Activated T-cell treated with anti-CD3 and anti-CD28 coated beads, Interleukin-2, amount 50 U/mL, for 4 hours (primary cell): ENCODE results near the gene ZFYVE27. TPM values are rescaled to one million over a fixed set of nuclear protein-coding genes. Genes with fewer than 3 reads are reported as not detected.

Experiments
- ATAC-seq, 2 donors: fragments of 200-7000 bp; cut with Tn5 transposase; one replicate each; pipeline ENCODE4 v1.10.0; 2021
- DNase-seq: peaks from one replicate; pipeline ENCODE4 v3.0.0-alpha.2; 2020
- H3K27me3 Mint-ChIP-seq: one replicate; pipeline ENCODE4 v1.8.0; 2021; ENCODE audit warnings: low read depth, mixed read lengths
- H3K36me3 Mint-ChIP-seq: one replicate; pipeline ENCODE4 v1.8.0; 2022; ENCODE audit warnings: mixed read lengths; ENCODE audit not compliant: insufficient read depth
- H3K4me1 Mint-ChIP-seq: one replicate; pipeline ENCODE4 v1.8.0; 2021; ENCODE audit warnings: low read depth, mixed read lengths
- H3K4me3 Mint-ChIP-seq: one replicate; pipeline ENCODE4 v1.8.0; 2021; ENCODE audit warnings: mild to moderate bottlenecking, moderate library complexity, mixed read lengths
- H3K9me3 Mint-ChIP-seq: one replicate; pipeline ENCODE4 v1.8.0; 2021; ENCODE audit warnings: mixed read lengths
- total RNA-seq, 3 donors: library from RNA; stranded (reverse); gene quantifications; one replicate each; pipeline ENCODE4 v1.2.1, GENCODE V29; 2021

ZFYVE27 gene
- total RNA-seq, 3 donors from 2014 or later, result 27.1 to 27.6 (median 27.1) TPM

DNA sequence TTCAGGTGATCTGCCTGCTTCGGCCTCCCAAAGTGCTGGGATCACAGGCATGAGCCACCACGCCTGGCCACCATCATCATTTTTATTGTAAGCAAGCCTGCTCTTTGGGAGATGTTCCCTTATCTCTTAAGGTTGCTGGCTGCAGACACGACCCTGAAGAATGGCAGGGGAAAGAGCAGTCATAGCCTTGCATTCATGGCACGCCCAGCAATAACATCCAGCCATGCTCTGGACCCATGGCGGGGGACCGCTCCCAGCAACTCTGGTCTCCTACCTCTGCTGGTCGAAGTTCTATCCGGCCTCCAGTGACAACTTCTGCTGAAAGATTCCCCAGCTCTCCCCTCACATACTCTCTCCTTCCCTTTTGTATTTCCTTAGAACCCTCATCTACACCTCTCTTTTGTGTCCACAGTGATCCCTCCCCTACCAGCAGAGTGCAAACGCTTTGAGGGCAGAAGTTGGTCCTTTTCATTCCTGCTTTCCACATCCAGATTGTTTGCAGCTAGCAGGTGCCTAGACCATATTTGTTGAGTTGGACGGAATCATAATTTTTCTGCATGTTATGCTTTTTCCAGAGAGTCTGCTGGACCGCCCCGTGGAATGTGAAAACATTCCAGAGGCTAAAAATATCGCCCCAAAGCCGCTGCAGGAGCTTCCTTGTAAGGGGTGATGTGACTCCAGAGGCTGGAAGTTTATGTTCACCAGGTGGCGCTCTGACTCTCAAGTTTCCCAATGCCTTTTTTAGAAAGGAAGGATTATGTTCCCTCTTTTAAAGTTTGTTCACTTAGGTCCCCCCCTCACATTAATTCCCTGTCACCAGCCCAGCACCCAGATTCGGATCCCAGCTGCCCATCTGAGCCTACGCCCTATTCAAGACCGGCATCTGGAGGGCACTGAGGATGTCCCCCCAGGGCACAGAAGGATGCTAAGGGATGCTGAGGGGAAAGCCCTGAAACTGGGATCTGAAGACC lies 27.7 kb upstream of the ZFYVE27 start:
- no peak overlapping the region for H3K4me3 Mint-ChIP-seq

DNA sequence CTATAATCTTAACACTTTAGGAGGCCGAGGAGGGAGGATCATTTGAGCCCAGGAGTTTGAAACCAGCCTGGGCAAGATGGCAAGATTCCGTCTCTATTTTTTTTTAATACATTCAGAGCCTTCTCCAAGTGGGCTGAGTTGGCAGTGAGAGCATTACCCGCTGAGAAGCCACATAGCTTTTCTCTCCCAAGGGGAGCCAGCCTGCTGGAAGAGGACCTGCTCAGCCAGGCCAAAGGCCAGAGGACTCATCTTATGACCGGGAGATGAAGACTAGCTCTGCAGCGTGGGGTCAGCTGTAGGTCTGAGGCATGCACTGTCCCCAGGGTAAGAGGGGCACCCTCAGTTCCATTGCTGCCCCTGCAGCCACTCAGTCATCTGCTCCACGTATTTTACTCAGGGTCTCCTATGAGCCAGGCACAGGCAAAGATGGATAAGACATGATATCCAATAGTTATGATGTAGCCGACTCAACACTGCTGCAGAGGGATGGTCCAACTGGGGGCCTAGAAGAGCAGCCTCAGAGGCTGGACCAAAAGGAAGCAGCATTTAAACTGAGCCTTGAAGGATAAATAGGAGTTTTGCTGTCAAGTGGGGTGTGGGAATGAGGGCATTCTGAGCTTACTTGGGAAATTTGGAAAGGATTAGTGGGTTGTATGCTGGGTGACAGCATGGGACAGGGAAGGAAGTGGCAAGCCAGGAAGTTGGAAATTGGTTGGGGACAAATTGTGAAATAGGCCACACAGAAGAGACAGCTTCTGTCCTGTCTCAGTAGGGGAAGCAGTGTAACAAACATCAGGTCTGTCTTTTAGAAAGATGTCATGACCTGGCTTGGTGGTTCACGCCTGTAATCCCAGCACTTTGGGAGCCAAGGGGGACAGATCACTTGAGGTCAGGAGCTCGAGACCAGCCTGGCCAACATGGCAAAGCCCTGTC lies 25.0 kb upstream of the ZFYVE27 start:
- peak overlapping the region; percentile 57 for H3K4me3 Mint-ChIP-seq

More for the DNA sequence above, 27.7 kb upstream of the ZFYVE27 start:
- Mint-ChIP-seq H3K9me3 (no peaks in the 10 kb centered on the region), H3K27me3 (peaks cover 24% of the 10 kb centered on the region), H3K36me3 (no peaks in the 10 kb centered on the region), H3K4me1 (peaks cover 9% of the 10 kb centered on the region)
- no peak for ATAC-seq
- DNase-seq, result peak; percentile 24

DNA sequence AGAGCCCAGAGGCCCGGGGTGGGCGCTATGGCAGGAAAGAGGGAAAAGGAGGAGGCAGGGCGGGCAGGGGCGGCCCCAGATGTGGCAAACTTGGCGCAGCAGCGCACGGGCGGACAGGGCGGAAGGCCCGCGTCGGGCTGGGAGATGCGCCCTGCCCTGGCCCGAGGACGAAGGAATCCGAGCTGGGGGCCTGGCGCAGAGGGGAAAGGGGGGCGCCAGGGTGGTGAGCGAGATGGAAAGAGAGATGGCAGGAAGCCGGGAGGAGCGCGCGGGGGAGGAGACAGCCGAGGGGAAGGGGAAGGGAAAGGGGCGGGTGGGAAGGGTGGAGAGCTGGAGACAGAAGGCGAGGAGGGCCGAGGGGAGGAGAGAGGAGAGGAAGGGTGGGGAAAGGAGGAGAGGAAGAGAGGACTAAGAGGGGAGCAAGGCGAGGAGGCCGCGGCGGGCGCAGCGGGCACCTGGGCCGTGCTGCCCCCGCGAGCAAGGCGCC lies 23.5 kb upstream of the ZFYVE27 start, which contains the start of gene MARVELD1:
Gene MARVELD1 (plus strand): TSS at position 392 of the 487 bp plus-strand sequence. CDS start 147 bp downstream, outside the sequence.
- Mint-ChIP-seq H3K9me3 (no peaks in the 10 kb centered on the region), H3K4me3 (peak within 1 kb of the TSS; percentile 94), H3K36me3 (no peaks in the 10 kb centered on the region), H3K4me1 (peaks cover 9% of the 10 kb centered on the region), H3K27me3 (peaks cover 23% of the 10 kb centered on the region)
- ATAC-seq (peak in 1 of 2 donors; percentile 4), DNase-seq (no peak)

More for the DNA sequence above, 25.0 kb upstream of the ZFYVE27 start:
- peaks cover 9% of the 10 kb centered on the region for H3K4me1 Mint-ChIP-seq
- H3K9me3 Mint-ChIP-seq, result no peaks in the 10 kb centered on the region
- H3K36me3 Mint-ChIP-seq, result no peaks in the 10 kb centered on the region
- DNase-seq, result no peak
- no peak for ATAC-seq
- H3K27me3 Mint-ChIP-seq, result peaks cover 24% of the 10 kb centered on the region

DNA sequence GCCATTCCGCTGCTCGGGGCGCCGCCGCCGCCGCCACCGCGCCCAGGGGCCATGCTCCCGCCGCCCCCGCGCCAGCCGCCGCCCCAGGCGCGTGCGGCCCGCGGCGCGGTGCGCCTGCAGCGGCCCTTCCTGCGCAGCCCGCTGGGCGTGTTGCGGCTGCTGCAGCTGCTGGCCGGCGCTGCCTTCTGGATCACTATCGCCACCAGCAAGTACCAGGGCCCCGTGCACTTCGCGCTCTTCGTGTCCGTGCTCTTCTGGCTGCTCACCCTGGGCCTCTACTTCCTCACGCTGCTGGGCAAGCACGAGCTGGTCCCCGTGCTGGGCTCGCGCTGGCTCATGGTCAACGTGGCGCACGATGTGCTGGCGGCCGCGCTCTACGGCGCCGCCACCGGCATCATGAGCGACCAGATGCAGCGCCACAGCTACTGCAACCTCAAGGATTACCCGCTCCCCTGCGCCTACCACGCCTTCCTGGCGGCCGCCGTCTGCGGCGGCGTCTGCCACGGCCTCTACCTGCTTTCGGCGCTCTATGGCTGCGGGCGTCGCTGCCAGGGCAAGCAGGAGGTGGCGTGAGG lies 23.0 kb upstream of the ZFYVE27 start:
- no peaks in the 10 kb centered on the region for H3K9me3 Mint-ChIP-seq
- H3K36me3 Mint-ChIP-seq, result no peaks in the 10 kb centered on the region
- ATAC-seq (peak; percentile 78 to 87), DNase-seq (peak; percentile 37)
- peaks cover 20% of the 10 kb centered on the region for H3K27me3 Mint-ChIP-seq
- peaks cover 9% of the 10 kb centered on the region for H3K4me1 Mint-ChIP-seq
- H3K4me3 Mint-ChIP-seq, result peak overlapping the region; percentile 94

DNA sequence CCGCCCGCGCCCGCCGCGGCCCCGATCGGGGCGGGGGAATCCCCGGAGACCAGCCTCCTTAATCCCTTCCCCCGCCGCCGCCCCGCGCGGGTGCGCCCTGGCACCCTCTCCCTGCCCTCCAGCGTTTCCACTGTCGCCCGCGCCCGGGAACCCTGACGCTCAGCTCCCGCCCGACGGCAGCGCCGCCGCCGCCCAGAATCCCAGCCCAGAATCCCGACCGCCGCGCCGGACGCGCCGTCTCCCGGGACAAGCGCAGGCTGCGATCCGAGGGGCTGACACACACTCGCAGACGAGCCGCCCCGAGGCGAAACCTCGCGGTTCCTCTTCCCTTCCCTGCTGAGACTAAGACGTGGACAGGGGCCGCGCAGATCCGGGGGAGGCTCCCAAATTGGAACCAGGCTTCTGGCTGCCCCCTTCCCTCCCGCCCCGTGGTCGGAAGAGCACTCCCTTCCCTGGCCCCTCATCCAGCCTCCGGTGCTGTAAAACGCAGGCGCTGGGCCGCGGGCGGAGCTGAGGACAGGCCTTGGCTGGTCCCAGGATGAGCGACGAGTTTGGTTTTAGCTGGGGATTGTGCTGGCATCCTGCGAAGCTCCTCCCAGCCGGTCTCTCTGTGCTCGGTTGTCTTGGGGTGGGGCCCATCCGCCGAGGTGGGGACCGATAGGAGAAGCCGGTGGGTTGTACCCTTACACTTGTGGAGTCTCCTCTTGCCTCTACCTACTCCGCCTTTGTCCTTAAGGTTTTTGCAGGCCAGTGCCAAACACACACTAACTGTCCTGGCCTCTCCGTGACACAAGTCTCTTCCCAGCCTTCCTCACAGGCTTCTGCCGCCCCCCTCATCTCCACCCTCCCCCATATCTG lies 22.3 kb upstream of the ZFYVE27 start:
- peak overlapping the region; percentile 94 for H3K4me3 Mint-ChIP-seq
- ATAC-seq (peak; percentile 42 to 45), DNase-seq (no peak)
- peaks cover 9% of the 10 kb centered on the region for H3K4me1 Mint-ChIP-seq
- H3K27me3 Mint-ChIP-seq, result peaks cover 12% of the 10 kb centered on the region
- no peaks in the 10 kb centered on the region for H3K36me3 Mint-ChIP-seq
- no peaks in the 10 kb centered on the region for H3K9me3 Mint-ChIP-seq

DNA sequence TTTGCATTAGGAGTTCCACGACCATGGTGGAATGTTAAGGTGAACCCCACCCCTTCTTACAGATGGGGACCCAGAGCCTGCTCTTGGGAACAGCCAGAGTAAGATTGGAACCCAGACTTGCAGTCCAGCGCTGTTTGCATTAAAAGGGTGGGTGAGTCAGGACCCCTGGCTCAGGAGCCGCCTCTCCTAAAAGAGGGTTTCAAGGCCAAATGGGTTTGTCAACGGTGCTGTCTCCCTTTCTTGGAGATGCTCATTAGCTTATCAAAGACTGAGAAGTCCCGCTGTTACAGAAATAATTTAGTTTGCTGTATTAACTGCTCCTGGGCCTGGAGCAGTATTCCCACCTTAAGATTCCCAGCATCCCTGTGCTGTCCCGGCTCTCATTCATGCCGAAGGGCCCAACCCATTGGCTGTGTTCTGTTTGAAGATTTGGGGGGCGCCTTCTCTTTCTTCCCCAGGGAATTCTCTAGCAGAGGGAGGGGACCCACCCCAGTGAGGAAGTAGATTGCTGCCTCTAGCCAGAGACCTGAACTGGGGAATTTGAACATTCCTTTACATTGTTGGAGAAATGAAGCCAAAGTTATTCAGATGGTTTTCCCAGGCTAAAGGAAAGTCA lies 21.6 kb upstream of the ZFYVE27 start:
- Mint-ChIP-seq H3K9me3 (no peaks in the 10 kb centered on the region), H3K4me1 (peaks cover 9% of the 10 kb centered on the region), H3K4me3 (peak overlapping the region; percentile 94), H3K36me3 (no peaks in the 10 kb centered on the region), H3K27me3 (peaks cover 10% of the 10 kb centered on the region)
- DNase-seq (no peak), ATAC-seq (no peak)

DNA sequence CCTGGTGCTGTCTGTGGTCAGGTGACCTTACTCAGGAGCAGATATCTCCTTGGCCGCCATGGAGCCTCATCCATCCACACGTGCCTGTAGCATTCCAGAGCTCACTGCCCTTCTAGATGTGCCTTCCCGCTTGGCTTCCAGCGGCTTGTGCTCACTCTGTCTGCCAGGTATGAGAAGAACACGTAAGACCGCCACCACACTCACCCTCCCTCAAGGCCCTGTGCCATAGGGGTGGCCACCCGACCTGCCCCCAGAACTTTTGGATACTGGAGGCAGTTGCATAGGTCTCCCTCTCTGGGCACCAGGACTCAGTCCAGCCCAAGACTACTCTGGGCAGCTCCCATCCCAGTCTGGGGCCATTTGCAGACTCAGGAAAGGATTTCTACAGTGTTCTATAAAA lies 19.3 kb upstream of the ZFYVE27 start:
- ATAC-seq (no peak), DNase-seq (no peak)
- H3K27me3 Mint-ChIP-seq, result peaks cover 4% of the 10 kb centered on the region
- H3K4me1 Mint-ChIP-seq, result peaks cover 6% of the 10 kb centered on the region
- H3K36me3 Mint-ChIP-seq, result no peaks in the 10 kb centered on the region
- no peaks in the 10 kb centered on the region for H3K9me3 Mint-ChIP-seq
- H3K4me3 Mint-ChIP-seq, result no peak overlapping the region

DNA sequence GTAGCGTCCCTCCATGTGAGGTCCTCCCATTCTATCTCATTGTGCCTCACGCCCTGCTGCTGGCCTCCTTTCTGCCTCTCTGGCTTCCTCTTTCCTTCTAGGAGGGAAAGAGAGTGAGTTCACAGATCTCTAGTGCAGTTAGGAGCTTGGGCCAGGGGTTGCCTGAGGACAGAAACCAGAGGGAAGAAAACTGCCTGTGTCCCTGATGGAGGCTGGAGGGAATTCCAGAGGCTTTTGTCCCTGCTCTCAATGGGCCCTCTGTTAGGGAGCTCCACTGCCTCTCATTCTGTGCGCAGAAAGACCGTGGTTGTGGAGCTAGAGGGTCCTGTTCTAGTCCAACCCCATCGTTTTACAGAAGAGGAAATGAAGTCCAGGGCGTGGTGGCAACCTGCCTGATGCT lies 18.8 kb upstream of the ZFYVE27 start:
- no peaks in the 10 kb centered on the region for H3K27me3 Mint-ChIP-seq
- H3K4me3 Mint-ChIP-seq, result no peak overlapping the region
- H3K36me3 Mint-ChIP-seq, result no peaks in the 10 kb centered on the region
- H3K4me1 Mint-ChIP-seq, result peaks cover 3% of the 10 kb centered on the region
- no peaks in the 10 kb centered on the region for H3K9me3 Mint-ChIP-seq
- ATAC-seq, result no peak
- no peak for DNase-seq

DNA sequence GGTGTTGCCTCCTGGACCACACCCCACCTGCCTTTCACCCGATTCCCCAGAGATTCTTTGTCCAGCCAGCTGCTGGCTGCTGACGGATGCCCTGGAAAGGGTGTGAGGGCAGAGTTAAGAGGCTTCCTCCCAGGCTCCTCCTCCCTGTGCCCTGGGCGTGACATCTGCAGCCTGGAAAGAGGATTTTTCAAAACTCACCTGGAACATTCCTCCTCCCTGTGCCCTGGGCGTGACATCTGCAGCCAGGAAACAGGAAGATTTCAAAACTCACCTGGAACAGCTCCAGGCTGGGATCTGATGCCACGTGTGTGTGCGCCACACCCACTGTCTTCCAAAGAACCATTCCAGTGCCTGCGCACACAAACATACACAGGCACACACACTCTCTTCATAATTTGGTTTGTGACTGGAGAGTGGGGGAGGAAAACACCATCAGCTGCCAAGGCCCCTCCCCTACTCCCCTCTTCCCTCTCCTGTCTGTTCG lies 18.2 kb upstream of the ZFYVE27 start:
- Mint-ChIP-seq H3K9me3 (no peaks in the 10 kb centered on the region), H3K36me3 (no peaks in the 10 kb centered on the region), H3K4me1 (peaks cover 3% of the 10 kb centered on the region), H3K27me3 (no peaks in the 10 kb centered on the region), H3K4me3 (no peak overlapping the region)
- ATAC-seq (no peak), DNase-seq (no peak)

DNA sequence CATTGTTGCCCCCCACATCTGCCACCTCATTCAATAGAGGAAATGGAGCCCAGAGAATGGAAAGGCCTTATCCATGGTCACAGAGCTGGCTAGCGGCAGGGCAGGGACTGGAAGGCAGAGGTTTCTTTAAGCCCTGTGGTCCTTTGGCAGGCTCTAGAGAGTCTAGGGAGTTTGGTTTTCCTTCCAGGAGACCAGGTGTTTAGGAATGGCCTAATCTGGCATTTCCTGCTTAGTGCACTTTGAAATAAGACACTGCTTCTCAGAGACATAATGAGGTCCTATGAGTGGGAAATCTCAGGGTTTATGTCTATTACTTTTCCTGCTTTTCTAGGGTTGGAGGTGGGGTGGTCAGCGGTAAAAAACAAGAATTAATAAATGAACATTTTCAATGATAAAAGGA lies 17.3 kb upstream of the ZFYVE27 start:
- peaks cover 4% of the 10 kb centered on the region for H3K27me3 Mint-ChIP-seq
- H3K9me3 Mint-ChIP-seq, result no peaks in the 10 kb centered on the region
- no peaks in the 10 kb centered on the region for H3K4me1 Mint-ChIP-seq
- H3K4me3 Mint-ChIP-seq, result no peak overlapping the region
- no peaks in the 10 kb centered on the region for H3K36me3 Mint-ChIP-seq
- ATAC-seq (no peak), DNase-seq (no peak)

DNA sequence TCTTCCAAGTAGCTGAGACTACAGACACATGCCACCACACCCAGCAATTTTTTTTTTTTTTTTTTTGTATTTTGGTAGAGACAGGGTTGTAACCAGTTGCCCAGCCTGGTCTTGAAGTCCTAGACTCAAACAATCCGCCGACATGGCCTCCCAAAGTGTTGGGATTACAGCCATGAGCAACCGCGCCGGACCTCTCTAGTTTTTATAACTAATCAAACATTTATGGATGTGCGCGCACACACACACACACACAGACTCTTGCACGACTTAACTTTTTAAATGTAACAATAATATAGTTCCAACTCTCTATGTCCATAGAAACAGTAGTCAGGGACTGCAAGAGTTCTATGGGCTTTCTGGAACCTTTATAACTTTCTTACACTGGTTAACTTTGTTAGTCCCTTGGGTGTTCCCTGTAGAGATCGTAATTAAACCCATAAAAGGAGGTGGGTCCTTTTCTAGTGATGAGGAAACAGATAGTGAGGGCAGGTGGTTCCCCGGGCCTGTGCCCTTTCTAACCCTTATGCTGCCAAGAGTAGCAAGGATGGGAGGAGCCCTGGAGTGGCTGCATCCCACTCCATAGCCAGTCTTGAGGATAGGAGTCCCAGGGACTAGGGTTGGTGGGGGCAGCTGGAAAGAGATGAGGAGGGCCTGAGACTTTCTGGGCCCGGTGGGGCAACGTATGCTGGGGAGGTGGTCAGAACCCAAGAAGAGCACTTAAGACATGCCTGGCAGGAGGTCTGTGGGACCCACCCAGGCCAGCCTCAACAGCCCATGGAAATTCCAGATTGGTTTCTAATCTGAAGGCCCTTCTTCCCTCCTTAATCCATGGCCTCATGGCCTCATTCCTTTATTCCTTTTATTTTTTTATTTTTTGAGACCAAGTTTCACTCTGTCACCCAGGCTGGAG lies 14.8 kb upstream of the ZFYVE27 start:
- Mint-ChIP-seq H3K9me3 (no peaks in the 10 kb centered on the region), H3K36me3 (no peaks in the 10 kb centered on the region)
- no peak for DNase-seq

DNA sequence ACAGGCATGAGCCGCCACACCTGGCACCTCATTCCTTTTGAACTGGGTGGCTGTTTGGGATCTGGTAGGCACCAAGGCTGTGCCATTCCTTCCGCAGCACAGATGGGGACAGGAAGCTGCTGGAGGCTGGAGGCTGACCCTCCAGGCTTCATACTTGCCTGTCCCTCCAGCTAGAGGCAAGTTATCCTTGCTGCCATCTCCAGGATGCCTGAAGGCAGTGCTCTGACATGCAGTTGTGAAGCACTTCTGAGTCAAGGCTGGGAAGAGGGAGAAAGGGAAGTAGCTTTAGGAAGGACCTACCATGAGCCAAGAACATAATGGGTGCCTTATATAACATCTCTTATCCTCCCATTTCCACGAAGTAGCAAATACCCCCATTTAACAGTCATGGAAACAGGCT lies 13.9 kb upstream of the ZFYVE27 start:
- ATAC-seq (no peak), DNase-seq (no peak)
- H3K9me3 Mint-ChIP-seq, result no peaks in the 10 kb centered on the region
- peaks cover 11% of the 10 kb centered on the region for H3K27me3 Mint-ChIP-seq
- no peaks in the 10 kb centered on the region for H3K4me1 Mint-ChIP-seq
- no peaks in the 10 kb centered on the region for H3K36me3 Mint-ChIP-seq
- H3K4me3 Mint-ChIP-seq, result no peak overlapping the region

More for the DNA sequence above, 14.8 kb upstream of the ZFYVE27 start:
- Mint-ChIP-seq H3K27me3 (peaks cover 11% of the 10 kb centered on the region), H3K4me3 (no peak overlapping the region), H3K4me1 (no peaks in the 10 kb centered on the region)
- ATAC-seq, result no peak
